ENCODE data around the gene VPS41. TPM values are rescaled to one million over a fixed set of nuclear protein-coding genes. Genes with fewer than 3 reads are reported as not detected.

VPS41 gene
- polyA plus RNA-seq, 1 experiment, result 15.7 TPM

- ChIA-PET CTCF (interaction anchor here (0.5 to 1.9 kb wide), 7 partner anchors 10 to 784 kb away, joined by 3 to 6 read pairs (median 3); no protein-coding TSS in a partner anchor), POLR2A (no interaction called here)
- Histone ChIP-seq H3K27me3 (ENCODE audit: control insufficient read depth, insufficient read depth, low read length) (no peaks in the 10 kb centered on the region), H3K36me3 (ENCODE audit: control insufficient read depth, insufficient read depth, low read length) (no peaks in the 10 kb centered on the region), H3K4me3 (ENCODE audit: low read depth, low read length) (no peak overlapping the region)
- TF ChIP-seq CTCF (IDR thresholded peaks at IDR 0.05; ENCODE audit: insufficient read depth, low read depth, low read length), result no peak
- no peak for DNase-seq (ENCODE audit: low read depth)
These were observed 113.4 kb downstream of the VPS41 start for GRCh38 chr7:38795593-38795992.

GRCh38 chr7:38781991-38782390, 127.0 kb downstream of the VPS41 start:
- ChIA-PET CTCF (interaction anchor here (0.8 kb wide), 1 partner anchor 74 kb away, joined by 3 read pairs; no protein-coding TSS in a partner anchor), POLR2A (no interaction called here)
- no peaks in the 10 kb centered on the region for H3K27me3 ChIP-seq (ENCODE audit: control insufficient read depth, insufficient read depth, low read length)
- H3K36me3 ChIP-seq (ENCODE audit: control insufficient read depth, insufficient read depth, low read length), result no peaks in the 10 kb centered on the region
- DNase-seq (ENCODE audit: low read depth), result no peak
- H3K4me3 ChIP-seq (ENCODE audit: low read depth, low read length), result no peak overlapping the region
- TF ChIP-seq CTCF (IDR thresholded peaks at IDR 0.05; ENCODE audit: insufficient read depth, low read depth, low read length), result no peak

GRCh38 chr7:38777609-38778008, 131.4 kb downstream of the VPS41 start:
- POLR2A ChIA-PET, result no interaction called here
- Histone ChIP-seq H3K27me3 (ENCODE audit: control insufficient read depth, insufficient read depth, low read length) (no peaks in the 10 kb centered on the region), H3K4me3 (ENCODE audit: low read depth, low read length) (no peak overlapping the region), H3K36me3 (ENCODE audit: control insufficient read depth, insufficient read depth, low read length) (no peaks in the 10 kb centered on the region)
- no peak for DNase-seq (ENCODE audit: low read depth)
- CTCF ChIA-PET, result interaction anchor here (1.4 kb wide), 1 partner anchor 11 kb away, joined by 3 read pairs; no protein-coding TSS in a partner anchor
- TF ChIP-seq CTCF (IDR thresholded peaks at IDR 0.05; ENCODE audit: insufficient read depth, low read depth, low read length), result no peak

GRCh38 chr7:38775506-38776175, 133.3 kb downstream of the VPS41 start:
- H3K36me3 ChIP-seq (ENCODE audit: control insufficient read depth, insufficient read depth, low read length), result no peaks in the 10 kb centered on the region
- POLR2A ChIA-PET, result no interaction called here

GRCh38 chr7:38773430-38773829, 135.6 kb downstream of the VPS41 start:
- POLR2A ChIA-PET, result no interaction called here

More at GRCh38 chr7:38775506-38776175, 133.3 kb downstream of the VPS41 start:
- no peak for TF ChIP-seq CTCF (IDR thresholded peaks at IDR 0.05; ENCODE audit: insufficient read depth, low read depth, low read length)
- CTCF ChIA-PET, result no interaction called here
- no peak for DNase-seq (ENCODE audit: low read depth)
- no peak overlapping the region for H3K4me3 ChIP-seq (ENCODE audit: low read depth, low read length)
- H3K27me3 ChIP-seq (ENCODE audit: control insufficient read depth, insufficient read depth, low read length), result no peaks in the 10 kb centered on the region

More at GRCh38 chr7:38773430-38773829, 135.6 kb downstream of the VPS41 start:
- no peaks in the 10 kb centered on the region for H3K27me3 ChIP-seq (ENCODE audit: control insufficient read depth, insufficient read depth, low read length)
- no peak for TF ChIP-seq CTCF (IDR thresholded peaks at IDR 0.05; ENCODE audit: insufficient read depth, low read depth, low read length)
- no peaks in the 10 kb centered on the region for H3K36me3 ChIP-seq (ENCODE audit: control insufficient read depth, insufficient read depth, low read length)
- H3K4me3 ChIP-seq (ENCODE audit: low read depth, low read length), result no peak overlapping the region
- peak; percentile 55 for DNase-seq (ENCODE audit: low read depth)
- CTCF ChIA-PET, result interaction anchor here (0.9 kb wide), 1 partner anchor 374 kb away, joined by 3 read pairs; no protein-coding TSS in a partner anchor

Data from BJ (cell line).